ENCODE results near the gene MZT2A.
"Not testable (repeated sequence)": the region's sequence is repeated elsewhere in the genome, so short reads cannot be mapped to it uniquely, and the experiment has no call there.

Gene MZT2A

DNA sequence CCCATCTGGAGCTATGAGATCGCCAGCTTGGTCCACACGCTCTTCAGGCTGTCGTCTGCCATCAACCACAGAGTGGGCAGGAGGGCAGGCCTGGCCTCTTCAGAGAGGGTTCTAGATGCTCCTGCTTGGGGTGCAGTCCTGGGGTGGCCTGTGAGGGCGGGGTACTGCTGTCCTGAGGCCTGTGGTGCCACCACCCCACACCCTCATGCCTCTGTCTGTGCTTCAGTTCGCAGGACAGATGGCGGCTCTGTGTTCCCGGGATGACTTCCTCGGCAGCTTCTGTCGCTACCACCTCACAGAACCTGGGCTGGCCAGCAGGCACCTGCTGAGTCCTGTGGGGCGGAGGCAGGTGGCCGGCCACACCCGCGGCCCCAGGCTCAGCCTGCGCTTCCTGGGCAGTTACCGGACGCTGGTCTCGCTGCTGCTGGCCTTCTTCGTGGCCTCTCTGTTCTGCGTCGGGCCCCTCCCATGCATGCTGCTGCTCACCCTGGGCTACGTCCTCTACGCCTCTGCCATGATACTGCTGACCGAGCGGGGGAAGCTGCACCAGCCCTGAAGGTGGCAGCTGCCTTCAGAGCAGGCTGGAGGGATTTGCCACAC, 27.8 kb upstream of the MZT2A start:
- DNase-seq = not testable (repeated sequence)

GRCh38 chr2:131519466-131519865, 27.3 kb upstream of the MZT2A start:
- no peak for DNase-seq

GRCh38 chr2:131518531-131518930, 26.3 kb upstream of the MZT2A start:
- not testable (repeated sequence) for DNase-seq

DNA sequence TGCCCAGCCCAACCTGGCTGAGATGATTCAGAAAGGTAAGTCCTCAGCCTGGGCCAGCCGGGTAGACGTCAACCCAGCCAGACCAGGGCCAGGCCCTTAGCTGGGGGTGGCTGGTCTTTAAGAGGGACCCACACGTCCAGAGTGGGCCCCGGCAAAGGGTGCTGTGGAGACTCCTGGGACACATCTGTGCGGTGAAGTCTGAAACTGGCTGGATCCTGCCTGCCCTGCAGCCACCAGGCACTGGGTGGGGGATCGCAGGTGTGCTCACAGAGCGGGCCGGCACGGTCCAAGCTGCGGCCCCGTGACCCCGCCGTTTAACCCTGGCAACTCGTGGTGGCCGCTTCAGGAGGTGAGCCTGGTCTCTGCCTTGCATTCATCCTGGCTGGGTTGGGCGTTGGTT, 25.7 kb upstream of the MZT2A start:
- DNase-seq = not testable (repeated sequence)

- DNase-seq = no peak
Measured at GRCh38 chr2:131517106-131517831, 25.1 kb upstream of the MZT2A start.

GRCh38 chr2:131516621-131517020, 24.4 kb upstream of the MZT2A start:
- not testable (repeated sequence) for DNase-seq

DNA sequence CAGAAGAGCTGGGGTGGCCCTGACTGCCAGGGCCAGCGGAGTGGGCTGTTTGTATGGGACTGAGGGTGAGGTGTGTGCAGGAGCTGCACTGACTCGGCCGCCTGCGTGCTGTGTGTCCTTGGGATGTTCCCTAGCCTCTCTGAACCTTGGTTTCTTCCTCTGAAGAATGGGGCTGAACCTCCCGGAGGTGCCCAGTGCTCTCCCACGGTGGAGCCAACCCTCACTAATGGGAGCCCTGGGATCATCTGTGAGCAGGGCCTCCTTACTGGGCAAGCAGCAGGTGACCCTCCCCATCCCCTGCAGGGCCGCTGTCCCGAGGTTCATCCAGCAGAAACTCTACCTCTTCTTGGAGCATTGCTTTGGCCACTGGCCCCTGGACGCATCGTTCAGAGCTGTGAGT, 23.8 kb upstream of the MZT2A start:
- no peak for DNase-seq

DNA sequence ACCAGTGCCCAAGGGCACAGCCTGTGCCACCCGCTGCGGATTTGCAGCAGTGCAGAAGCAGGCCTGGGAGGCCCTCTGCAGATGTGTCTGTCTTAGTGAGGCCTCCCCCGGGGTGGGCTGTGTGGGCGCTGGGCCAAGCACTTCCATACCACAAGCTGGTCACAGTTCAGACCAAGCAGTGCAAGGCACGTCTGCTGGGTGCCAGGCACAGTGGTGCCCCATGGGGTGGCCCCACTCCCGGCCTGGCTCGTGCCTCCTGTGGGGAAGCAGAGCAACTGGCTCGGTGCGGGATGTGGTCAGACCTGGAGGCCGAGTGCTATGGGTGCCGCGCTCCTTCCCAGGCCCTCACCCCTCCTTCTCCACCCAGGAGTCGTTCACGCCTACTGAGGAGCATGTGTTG, 23.0 kb upstream of the MZT2A start:
- DNase-seq = not testable (repeated sequence)

GRCh38 chr2:131514408-131515166, 22.4 kb upstream of the MZT2A start:
- not testable (repeated sequence) for DNase-seq

GRCh38 chr2:131511969-131512870, 20.0 kb upstream of the MZT2A start:
- not testable (repeated sequence) for DNase-seq

- not testable (repeated sequence) for DNase-seq
Measured at GRCh38 chr2:131511291-131511968, 19.2 kb upstream of the MZT2A start.

GRCh38 chr2:131509615-131510014, 17.4 kb upstream of the MZT2A start:
- DNase-seq = no peak

DNA sequence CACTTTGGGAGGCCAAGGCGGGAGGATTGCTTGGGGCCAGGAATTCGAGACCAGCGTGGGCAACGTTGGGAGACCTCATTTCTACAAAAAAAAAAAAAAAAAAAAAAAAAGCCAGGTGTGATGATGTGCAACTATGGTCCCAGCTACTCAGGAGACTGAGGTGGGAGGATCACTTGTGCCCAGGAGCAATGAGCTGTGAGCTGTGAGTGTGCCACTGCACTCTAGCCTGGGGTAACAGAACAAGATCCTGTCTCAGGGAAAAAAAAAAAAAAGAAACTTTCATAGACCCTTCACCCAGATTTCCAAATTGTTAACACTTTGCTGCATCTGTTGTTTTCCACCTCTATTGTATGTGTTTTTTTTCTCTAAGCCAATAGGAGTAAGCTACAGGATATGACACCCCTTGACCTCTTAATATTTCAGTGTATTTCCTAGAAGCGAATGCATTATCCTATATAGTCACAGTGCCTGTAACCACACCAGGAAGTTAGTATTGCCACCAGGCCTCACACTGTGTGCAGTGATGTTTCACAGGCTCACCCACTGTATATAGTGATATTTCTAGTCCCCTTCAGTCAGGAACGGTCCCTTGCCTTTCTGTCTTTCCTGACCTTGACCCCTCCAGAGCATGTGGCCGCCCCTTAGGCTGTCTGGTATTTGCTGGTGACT, 12.0 kb upstream of the MZT2A start:
- not testable (repeated sequence) for DNase-seq

- not testable (repeated sequence) for DNase-seq
Measured at GRCh38 chr2:131503587-131503986, 11.4 kb upstream of the MZT2A start.

GRCh38 chr2:131498321-131498973, 6.2 kb upstream of the MZT2A start:
- not testable (repeated sequence) for DNase-seq

- DNase-seq = not testable (repeated sequence)
Measured at GRCh38 chr2:131495506-131495905, 3.3 kb upstream of the MZT2A start.

DNA sequence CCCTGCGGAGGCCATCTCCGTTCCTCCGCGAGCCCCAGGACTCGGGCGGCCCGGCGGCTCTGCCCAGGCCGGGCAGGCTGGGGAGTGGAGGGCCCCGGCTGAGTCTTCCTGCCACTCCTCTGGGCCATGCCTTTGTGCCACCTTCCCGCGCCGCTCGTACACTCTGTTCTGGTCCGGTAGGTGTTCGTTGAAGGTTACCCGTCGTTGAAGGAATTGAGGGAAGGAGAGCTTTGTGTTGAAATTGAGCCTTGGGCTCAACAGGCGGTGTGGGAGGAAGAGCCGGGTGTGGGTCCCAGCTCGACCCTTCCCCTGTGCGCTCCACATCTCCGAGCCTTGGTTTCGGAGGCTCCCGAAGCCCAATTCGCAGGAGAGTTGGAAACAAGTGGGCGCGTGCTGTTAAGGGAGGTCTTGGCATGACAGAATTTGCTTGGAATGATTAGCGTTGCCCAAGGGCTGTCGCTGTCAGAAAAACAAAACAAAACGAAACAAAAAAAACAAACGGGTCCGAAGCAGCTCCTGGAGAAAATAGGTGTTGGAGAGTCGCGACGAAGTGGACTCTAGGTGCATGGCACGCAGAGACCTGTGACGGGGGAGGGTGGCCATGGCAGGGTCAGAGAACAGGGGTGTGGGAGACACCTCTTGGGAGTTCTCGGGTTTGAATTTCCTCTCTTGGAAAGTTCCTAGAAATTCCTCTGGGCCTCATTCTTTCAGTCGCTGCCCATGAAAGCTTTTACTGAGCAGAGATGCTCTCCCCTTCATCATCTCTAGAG, 1.2 kb upstream of the MZT2A start:
- no peak for DNase-seq

GRCh38 chr2:131492418-131493198, 411 bp upstream of the MZT2A start:
- DNase-seq = peak; percentile 95

DNA sequence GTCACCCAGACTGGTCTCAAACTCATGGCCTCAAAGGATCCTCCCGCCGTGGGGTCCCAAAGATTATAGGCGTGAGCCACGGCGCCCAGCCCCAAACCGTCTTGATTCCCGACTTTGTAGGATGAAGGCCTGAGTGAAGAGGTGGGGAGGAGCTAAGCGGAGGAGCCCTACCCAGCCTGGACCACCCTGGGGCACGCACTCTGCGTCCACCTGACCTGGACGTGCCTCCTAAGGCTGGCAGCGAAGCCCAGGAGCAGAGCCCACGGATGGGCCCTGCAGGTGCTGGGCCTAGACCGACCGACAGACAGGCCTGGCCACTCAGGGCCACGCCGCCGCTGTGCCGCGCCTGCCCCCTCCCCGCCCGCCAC, 744 bp downstream of the MZT2A start:
- peak; percentile 5 for DNase-seq
